CD4-positive, alpha-beta T cell treated with Interleukin-1 beta for 1 hour (primary cell): ENCODE measurements around the gene EFCAB5.
A peak's percentile ranks its signal among the peaks of the same experiment; 100 is the strongest.
"Not testable (repeated sequence)": the region's sequence is repeated elsewhere in the genome, so short reads cannot be mapped to it uniquely, and the experiment has no call there.

ENCODE experiments used
- DNase-seq, 2 donors: peaks; one replicate each; pipeline ENCODE4 v3.0.0-alpha.2; 2020 to 2022

Gene EFCAB5

DNA sequence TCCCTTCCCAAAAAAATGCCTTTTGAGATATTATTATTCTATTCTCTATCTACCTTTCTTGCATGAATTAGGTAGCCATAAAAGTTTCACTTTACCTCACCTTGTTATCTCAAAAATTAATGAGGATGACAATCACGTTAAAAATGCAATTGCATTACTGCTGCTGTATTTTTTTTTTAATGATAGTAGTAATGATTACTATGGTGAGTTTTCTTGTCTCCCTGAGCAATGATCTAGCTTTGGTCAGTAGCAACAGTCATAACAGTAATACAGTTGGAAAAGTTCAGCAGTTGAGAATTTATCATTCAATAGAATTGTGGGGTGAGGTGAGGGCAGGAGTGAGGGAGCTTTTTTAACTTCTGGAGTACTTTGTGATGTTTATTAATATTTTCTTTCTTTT lies at the start of gene EFCAB5:
Gene EFCAB5, plus strand, starts transcription at position 301 of the 400 bp plus-strand sequence. CDS start 163 bp downstream, outside the sequence.
- DNase-seq: no peak

- no peak for DNase-seq
These were observed 49.2 kb upstream of the EFCAB5 start for GRCh38 chr17:29892201-29892600.

DNA sequence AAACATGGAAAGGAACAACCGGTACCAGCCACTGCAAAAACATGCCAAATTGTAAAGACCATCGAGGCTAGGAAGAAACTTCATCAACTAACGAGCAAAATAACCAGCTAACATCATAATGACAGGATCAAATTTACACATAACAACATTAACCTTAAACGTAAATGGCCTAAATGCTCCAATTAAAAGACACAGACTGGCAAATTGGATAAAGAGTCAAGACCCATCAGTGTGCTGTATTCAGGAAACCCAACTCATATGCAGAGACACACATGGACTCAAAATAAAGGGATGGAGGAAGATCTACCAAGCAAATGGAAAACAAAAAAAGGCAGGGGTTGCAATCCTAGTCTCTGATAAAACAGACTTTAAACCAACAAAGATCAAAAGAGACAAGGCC lies 44.3 kb upstream of the EFCAB5 start:
- not testable (repeated sequence) for DNase-seq

GRCh38 chr17:29903471-29903870 lies 38.0 kb upstream of the EFCAB5 start:
- DNase-seq: no peak

DNA sequence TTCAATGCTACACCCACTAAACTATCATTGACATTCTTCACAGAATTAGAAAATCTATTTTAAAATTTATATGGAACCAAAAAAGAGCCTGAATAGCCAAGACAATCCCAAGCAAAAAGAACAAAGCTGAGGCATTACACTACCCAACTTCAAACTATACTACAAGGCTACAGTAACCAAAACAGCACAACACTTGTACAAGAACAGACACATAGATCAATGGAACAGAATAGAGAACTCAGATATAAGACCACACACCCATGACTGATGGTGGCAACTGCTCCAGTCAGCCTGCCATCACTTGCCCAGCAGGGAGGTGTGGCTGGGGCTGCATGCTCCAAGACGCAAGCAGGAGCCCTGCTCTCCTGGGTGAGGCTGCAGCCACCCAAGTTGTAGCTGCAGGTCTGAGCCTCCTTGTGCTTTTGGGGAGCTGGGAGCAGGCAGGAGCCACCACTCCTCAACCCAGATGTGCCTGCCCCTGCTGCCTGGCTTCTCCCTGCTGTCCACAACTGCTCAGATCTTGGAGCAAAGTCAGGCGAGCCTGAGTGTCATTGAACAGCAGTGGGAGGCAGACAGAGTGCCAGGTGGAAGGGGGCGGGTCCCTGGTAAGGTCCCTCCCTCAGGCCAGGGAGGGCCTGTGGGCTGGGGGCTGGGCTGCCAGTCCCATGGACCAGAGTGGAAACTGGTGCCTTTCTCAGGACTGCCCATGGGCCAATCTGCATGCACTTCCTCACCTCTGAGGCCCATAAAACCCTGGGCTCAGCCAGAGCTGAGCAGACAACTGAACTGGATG lies 36.2 kb upstream of the EFCAB5 start:
- DNase-seq: no peak

DNA sequence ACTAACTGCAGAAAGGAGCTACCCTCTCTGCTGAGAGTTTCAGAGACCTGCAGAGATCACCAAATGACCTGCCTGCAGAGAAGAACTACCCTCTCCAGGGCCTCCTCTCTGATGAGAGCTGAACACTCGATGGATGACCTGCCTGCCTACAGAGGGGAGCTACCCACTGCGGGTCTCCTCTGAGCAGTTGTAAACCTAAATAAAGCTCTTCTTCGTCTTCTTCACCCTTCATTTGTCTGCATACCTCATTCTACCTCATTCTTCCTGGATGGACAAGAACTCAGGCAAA lies 35.6 kb upstream of the EFCAB5 start:
- DNase-seq: no peak

DNA sequence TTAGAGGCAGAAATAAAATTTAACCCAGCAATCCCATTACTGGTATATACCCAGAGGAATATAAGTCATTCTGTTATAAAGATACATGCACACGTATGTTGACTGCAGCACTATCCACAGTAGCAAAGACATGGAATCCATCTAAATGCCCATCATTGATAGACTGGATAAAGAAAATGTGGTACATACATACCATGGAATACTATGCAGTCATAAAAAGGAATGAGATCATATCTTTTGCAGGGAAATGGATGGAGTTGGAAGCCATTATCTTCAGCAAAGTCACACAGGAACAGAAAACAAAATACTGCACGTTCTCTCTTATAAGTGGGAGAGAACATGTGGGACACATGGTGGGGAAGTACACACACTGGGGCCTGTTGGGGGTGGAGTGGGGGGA lies 34.5 kb upstream of the EFCAB5 start:
- no peak for DNase-seq

DNA sequence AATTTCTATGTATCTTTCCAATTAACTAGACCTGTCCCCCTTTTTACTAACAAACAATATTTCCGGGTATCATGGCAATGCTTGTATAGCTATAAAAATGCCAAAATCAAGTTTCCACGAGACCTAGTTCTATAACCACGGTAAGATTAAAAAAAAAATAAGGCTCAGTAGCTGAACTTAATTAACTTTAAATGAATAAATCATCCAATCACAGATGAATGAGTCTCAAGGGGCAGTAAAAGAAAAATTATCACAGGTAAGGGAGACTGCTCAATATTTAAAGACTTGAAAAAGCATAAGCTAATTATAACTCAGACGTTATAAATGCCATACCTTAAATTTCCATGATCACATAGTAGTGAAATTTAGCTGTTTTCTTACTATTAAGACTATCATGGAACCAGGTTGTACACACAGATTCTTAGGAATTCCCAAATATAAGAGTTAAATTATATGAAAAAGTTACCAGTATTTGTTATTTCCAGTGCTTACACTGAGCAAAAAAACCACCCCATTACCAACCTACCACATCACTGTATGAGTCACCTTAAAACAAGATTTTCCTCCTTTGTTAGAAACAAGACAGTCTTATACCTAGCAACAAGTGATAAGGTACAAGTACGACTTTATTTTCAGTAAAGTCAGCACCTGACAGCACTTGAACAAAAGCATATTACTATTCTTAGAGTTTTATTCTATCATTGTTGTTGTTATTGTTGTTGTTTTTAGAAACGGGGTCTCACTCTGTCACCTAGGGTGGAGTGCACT lies 32.0 kb upstream of the EFCAB5 start:
- no peak for DNase-seq

GRCh38 chr17:29911641-29912177 lies 29.7 kb upstream of the EFCAB5 start:
- no peak for DNase-seq

DNA sequence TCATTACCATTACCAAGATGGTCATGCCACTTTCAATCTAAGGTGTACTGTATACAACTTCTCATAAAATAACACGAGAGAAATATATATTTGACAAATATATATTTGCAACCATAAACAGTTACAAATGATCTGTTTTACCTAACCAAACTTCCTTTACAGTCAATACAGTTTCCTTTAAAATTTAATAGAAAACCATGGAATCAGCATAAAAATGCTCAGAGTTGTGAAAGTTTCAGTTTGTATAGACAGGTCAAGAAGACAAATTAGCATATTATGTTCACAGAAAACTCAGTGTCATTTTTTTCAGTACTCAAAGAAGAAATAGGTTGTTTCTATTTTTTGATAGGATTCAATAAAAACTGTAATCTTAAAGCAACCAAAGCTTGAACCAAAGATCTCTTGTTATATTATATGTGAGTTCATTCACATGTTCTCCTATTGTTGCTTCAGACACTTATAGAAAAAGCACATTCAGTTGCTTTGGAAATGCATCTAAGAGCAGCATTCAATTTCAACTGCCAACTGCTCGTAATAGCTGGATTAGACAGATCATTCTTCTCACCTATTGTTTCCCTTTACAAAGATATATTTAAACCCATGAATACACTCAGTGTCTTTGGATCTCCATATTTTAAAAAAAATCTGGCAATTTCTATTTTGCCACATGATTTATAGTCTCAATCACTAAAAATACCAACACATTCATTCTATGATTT lies 26.5 kb upstream of the EFCAB5 start:
- no peak for DNase-seq

- no peak for DNase-seq
These were observed 23.4 kb upstream of the EFCAB5 start for GRCh38 chr17:29918016-29918415.

GRCh38 chr17:29918922-29919856 lies 22.2 kb upstream of the EFCAB5 start:
- DNase-seq: no peak

DNA sequence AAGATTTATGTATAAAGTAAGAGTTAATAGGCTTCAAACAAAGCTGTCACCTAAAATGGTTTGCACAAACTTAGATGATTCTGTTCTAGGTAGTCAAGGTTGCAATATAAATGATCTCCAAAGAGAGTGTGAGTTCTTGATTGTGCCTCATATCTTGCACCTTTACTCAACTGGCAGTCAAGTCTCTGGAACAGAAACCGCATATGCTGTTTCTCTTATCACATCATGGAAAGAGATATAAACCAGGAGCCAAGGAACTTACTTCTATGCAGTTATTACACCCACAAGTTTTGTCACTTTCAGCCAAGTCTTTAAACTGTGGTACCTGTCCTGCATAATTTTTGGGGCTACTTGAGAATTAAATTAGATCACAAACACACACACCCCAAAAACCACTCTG lies 16.6 kb upstream of the EFCAB5 start:
- DNase-seq: no peak

DNA sequence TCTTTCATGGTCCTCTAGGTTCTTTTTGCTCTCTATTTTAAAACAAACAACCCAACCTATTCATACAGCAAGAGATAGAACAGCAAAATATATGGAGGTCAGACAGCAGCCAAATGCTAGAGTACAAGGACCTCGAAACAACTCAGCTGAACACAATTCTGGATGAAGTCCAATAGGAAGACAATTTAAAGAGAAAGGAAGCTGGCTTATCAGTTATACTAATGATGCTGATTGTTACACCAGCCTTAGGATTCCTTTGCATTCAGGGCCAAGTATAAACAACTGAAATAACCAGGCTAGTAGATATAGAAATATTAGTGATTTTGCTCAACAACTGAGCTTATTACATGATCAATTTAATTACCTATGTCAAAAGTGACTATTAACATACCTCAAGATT lies 13.9 kb upstream of the EFCAB5 start:
- no peak for DNase-seq

GRCh38 chr17:29929006-29929532 lies 12.4 kb upstream of the EFCAB5 start:
- DNase-seq: peak in 1 of 2 donors; percentile 1

DNA sequence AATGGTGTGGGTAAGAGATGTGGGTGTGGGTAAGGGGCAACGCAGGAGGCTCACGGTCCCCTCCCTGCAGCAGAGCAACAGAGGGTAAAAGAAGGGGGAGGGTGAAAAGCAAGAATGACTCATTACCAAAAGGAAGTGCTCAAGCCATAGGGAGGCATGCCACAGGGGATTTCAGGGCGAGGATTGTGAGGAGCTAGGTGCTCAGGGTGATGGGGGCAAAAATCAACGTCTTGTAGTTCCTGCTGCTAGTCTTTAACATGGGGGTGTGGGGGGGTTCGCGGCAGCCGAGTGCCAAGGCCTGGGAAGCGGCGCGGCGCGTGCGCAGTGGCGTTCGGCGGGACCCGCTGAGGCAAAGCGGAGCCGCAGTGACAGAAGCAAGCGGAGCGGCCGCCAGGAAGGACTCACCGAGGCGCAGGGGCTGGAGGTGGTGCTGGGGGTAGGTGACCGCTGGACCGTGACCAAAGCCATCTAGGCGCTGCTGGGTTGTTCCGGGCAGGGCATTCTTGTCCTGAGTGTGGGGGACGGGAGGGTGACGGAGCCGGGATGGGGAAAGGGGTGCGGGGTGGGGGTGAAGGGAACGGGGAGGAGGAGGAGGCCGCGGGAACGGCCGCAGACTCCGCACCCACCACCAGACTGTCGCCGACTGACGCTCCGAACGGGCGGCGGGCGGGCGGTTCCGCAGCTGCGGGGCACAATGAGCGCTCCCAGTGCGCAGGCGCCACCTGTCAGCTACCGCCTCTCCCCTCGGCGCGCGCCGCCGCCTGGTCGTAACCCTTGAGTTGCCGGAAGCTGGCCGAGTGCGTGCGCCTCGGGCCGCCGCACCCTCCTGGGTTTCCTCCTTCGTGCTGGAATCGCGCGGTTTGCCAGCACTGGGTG lies 11.7 kb upstream of the EFCAB5 start, which contains the start of gene SSH2:
Gene SSH2, minus strand, starts transcription at position 696 of the 876 bp plus-strand sequence. Its CDS starts 228 bp downstream, at position 468.
- DNase-seq: peak; percentile 89 to 91

DNA sequence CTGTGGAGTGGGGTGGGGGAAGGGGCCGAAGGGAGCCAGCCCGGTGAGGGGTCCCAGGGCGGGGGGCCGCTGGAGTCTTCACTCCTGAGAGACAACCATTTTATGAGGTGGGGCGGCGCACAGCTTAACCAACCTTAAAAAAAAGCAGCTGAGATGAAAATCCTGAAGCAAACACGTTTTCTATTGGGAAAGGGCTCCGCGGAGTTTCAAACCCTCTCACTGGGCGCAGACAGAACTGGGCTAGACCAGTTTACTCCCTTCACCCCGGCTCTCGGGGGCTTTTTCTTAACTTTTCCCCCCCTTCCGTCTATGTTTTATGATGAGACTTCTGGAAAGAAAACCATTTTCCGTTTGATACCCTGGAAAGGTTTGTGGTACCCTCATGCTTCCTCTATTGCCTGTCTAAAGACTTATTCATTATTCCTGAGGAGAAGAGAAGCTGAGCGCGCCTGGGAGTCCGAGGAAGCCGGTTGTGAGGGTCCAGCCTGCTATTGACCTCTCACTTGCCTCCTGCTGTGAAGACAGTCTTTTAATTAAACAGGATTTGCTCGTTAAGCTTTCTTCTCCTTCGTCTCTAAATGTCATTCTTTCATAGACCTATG lies 10.9 kb upstream of the EFCAB5 start:
- no peak for DNase-seq

GRCh38 chr17:29931231-29931932 lies 10.1 kb upstream of the EFCAB5 start:
- peak; percentile 82 to 83 for DNase-seq

- no peak for DNase-seq
These were observed 8.1 kb upstream of the EFCAB5 start for GRCh38 chr17:29933379-29933778.

- not testable (repeated sequence) for DNase-seq
These were observed 5.5 kb upstream of the EFCAB5 start for GRCh38 chr17:29935909-29936308.
